PFSK-1 (cell line): ENCODE measurements around the gene NR3C1.

Experiments used
- FOXP2 ChIP-seq: optimal IDR thresholded peaks from 2 replicates; pipeline ENCODE3; 2011; ENCODE audit warnings: borderline replicate concordance, control low read depth, inconsistent platforms; ENCODE audit not compliant: insufficient read depth; ENCODE audit errors: extremely low read length, extremely low read depth
- POLR2AphosphoS5 ChIP-seq: IDR thresholded peaks from 2 replicates; pipeline ENCODE4 v1.6.1; 2012; ENCODE audit warnings: low read depth, mild to moderate bottlenecking, control low read depth, low read length, moderate library complexity
- REST ChIP-seq, 2 experiments: IDR thresholded peaks; 2 replicates each; pipeline versions ENCODE4 v1.6.1 to v1.8.0; 2011 to 2012; ENCODE audit warnings: low read depth in 2 of 2, low read length in 2 of 2, control low read depth in 1 of 2, inconsistent platforms in 1 of 2, mild to moderate bottlenecking in 1 of 2, moderate library complexity in 1 of 2; ENCODE audit not compliant: insufficient read depth in 1 of 2
- SIN3A ChIP-seq: IDR thresholded peaks from 2 replicates; pipeline ENCODE4 v1.6.1; 2012; ENCODE audit warnings: mild to moderate bottlenecking, low read length, moderate library complexity, borderline replicate concordance; ENCODE audit not compliant: insufficient read depth
- TAF1 ChIP-seq: IDR thresholded peaks from 2 replicates; pipeline ENCODE4 v1.6.1; 2012; ENCODE audit warnings: low read length, control low read depth, borderline replicate concordance; ENCODE audit not compliant: insufficient read depth

The NR3C1 gene

GRCh38 chr5:143319437-143320227 is 83.9 kb downstream of the NR3C1 start:
- TF ChIP-seq TAF1 (no peak), POLR2AphosphoS5 (no peak), SIN3A (no peak), REST (IDR thresholded peaks at IDR 0.05; ENCODE audit: insufficient read depth in 1 of 2, low read depth in 2 of 2, low read length in 2 of 2) (no peak), FOXP2 (no peak)

DNA sequence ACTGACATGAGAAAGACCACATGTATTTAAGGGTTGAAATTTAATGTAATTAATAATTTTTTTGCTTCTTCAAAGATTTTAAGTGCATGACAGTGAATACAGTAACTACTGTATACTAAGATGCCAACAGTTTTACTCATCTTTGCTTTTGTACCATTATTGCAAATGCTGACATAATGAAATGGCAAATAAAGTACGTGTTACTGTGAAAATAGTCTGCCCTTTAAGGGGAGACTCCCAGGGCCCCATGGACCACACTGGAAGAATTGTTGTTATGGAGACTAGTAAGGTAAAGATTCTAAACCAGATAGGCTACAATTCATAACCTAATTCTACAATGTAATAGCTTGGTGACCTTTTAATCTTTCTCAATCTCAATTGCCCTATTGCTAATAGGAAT is 84.7 kb downstream of the NR3C1 start:
- no peak for TF ChIP-seq SIN3A
- no peak for TF ChIP-seq REST (IDR thresholded peaks at IDR 0.05; ENCODE audit: insufficient read depth in 1 of 2, low read depth in 2 of 2, low read length in 2 of 2)
- TF ChIP-seq TAF1 = no peak
- TF ChIP-seq FOXP2 = no peak
- TF ChIP-seq POLR2AphosphoS5 = no peak

- TF ChIP-seq REST (IDR thresholded peaks at IDR 0.05; ENCODE audit: insufficient read depth in 1 of 2, low read depth in 2 of 2, low read length in 2 of 2) = no peak
- TF ChIP-seq TAF1 = no peak
- TF ChIP-seq FOXP2 = no peak
- no peak for TF ChIP-seq POLR2AphosphoS5
- TF ChIP-seq SIN3A = no peak
These were observed 85.2 kb downstream of the NR3C1 start for GRCh38 chr5:143318270-143318669.

- no peak for TF ChIP-seq FOXP2
- no peak for TF ChIP-seq SIN3A
- TF ChIP-seq TAF1 = no peak
- no peak for TF ChIP-seq REST (IDR thresholded peaks at IDR 0.05; ENCODE audit: insufficient read depth in 1 of 2, low read depth in 2 of 2, low read length in 2 of 2)
- no peak for TF ChIP-seq POLR2AphosphoS5
These were observed 86.4 kb downstream of the NR3C1 start for GRCh38 chr5:143316844-143317631.
